HCT116 (cell line): ENCODE results near the gene PATZ1.

ENCODE experiments used
- ATF3 ChIP-seq: IDR thresholded peaks from 2 replicates; pipeline ENCODE4 v1.6.1; 2012
- EGR1 ChIP-seq: IDR thresholded peaks from 2 replicates; pipeline ENCODE4 v1.6.1; 2012; ENCODE audit warnings: low read depth
- RAD21 ChIP-seq: IDR thresholded peaks from 2 replicates; pipeline ENCODE4 v1.6.1; 2012; ENCODE audit warnings: low read depth, mild to moderate bottlenecking
- TF ChIP-seq, protein P1 (sequence below), 3 experiments: fragments of 200-600 bp in 1 of 3; sonication (generic) in 1 of 3; IDR thresholded peaks in 2 of 3; conservative IDR thresholded peaks in 1 of 3; 2 replicates each; pipeline ENCODE4 v1.5.1; 2012 to 2017; ENCODE audit warnings: low read depth in 2 of 3, low read length in 2 of 3, antibody characterized with exemption in 1 of 3, borderline replicate concordance in 1 of 3, control low read depth in 1 of 3, mild to moderate bottlenecking in 1 of 3, mixed read lengths in 1 of 3, mixed run types in 1 of 3, moderate library complexity in 1 of 3; ENCODE audit not compliant: insufficient read depth in 1 of 3
- TF ChIP-seq, protein P2 (sequence below): IDR thresholded peaks from 2 replicates; pipeline ENCODE4 v1.6.1; 2012; ENCODE audit warnings: low read depth

DNA sequence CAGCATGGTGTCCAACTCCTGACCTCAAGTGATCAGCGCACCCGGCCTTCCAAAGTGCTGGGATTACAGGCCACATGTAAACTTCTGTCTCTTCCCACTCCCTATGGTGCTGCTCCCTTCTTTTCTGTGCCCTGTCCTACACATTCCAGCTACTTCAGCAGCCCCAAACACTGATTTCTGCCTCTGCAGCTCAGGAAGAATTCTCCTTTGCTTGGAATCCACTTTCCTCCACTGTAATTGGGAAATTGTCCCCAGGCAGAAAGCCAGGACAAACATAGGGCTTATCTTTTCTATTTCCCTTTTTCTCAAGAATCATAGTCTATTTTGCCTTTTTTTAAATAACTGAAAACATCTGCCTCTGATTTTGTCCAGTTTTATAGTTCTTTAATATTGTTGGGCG, 32.0 kb upstream of the PATZ1 start:
- TF ChIP-seq, protein P1, sequence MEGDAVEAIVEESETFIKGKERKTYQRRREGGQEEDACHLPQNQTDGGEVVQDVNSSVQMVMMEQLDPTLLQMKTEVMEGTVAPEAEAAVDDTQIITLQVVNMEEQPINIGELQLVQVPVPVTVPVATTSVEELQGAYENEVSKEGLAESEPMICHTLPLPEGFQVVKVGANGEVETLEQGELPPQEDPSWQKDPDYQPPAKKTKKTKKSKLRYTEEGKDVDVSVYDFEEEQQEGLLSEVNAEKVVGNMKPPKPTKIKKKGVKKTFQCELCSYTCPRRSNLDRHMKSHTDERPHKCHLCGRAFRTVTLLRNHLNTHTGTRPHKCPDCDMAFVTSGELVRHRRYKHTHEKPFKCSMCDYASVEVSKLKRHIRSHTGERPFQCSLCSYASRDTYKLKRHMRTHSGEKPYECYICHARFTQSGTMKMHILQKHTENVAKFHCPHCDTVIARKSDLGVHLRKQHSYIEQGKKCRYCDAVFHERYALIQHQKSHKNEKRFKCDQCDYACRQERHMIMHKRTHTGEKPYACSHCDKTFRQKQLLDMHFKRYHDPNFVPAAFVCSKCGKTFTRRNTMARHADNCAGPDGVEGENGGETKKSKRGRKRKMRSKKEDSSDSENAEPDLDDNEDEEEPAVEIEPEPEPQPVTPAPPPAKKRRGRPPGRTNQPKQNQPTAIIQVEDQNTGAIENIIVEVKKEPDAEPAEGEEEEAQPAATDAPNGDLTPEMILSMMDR (IDR thresholded peaks at IDR 0.05 in 2 of 3, conservative IDR thresholded peaks at IDR 0.05 in 1 of 3; ENCODE audit: borderline replicate concordance in 1 of 3, insufficient read depth in 1 of 3, low read depth in 2 of 3, low read length in 2 of 3) = no peak
- TF ChIP-seq, protein P2, sequence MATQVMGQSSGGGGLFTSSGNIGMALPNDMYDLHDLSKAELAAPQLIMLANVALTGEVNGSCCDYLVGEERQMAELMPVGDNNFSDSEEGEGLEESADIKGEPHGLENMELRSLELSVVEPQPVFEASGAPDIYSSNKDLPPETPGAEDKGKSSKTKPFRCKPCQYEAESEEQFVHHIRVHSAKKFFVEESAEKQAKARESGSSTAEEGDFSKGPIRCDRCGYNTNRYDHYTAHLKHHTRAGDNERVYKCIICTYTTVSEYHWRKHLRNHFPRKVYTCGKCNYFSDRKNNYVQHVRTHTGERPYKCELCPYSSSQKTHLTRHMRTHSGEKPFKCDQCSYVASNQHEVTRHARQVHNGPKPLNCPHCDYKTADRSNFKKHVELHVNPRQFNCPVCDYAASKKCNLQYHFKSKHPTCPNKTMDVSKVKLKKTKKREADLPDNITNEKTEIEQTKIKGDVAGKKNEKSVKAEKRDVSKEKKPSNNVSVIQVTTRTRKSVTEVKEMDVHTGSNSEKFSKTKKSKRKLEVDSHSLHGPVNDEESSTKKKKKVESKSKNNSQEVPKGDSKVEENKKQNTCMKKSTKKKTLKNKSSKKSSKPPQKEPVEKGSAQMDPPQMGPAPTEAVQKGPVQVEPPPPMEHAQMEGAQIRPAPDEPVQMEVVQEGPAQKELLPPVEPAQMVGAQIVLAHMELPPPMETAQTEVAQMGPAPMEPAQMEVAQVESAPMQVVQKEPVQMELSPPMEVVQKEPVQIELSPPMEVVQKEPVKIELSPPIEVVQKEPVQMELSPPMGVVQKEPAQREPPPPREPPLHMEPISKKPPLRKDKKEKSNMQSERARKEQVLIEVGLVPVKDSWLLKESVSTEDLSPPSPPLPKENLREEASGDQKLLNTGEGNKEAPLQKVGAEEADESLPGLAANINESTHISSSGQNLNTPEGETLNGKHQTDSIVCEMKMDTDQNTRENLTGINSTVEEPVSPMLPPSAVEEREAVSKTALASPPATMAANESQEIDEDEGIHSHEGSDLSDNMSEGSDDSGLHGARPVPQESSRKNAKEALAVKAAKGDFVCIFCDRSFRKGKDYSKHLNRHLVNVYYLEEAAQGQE = no peak
- TF ChIP-seq ATF3 = no peak
- TF ChIP-seq EGR1 = no peak
- no peak for TF ChIP-seq RAD21
